Thoracic aorta (tissue), 2 donors: ENCODE data around the gene VASH1. TPM values are rescaled to one million over a fixed set of nuclear protein-coding genes. Genes with fewer than 3 reads are reported as not detected.
"Not testable (repeated sequence)": the region's sequence is repeated elsewhere in the genome, so short reads cannot be mapped to it uniquely, and the experiment has no call there.

Experiments used
- ATAC-seq: fragments of 150-250 bp; one replicate; pipeline ENCODE4 v1.8.0; 2017; ENCODE audit warnings: low read depth; ENCODE audit not compliant: insufficient number of reproducible peaks, low FRiP score
- DNase-seq: peaks from one replicate; pipeline ENCODE4 v3.0.0-alpha.2; 2020; ENCODE audit warnings: low spot score
- H3K27ac ChIP-seq, 2 donors: fragments of 200-600 bp; sonication (generic); 1 replicate in 1 of 2; 2 replicates in 1 of 2; pipeline ENCODE4 v1.5.1; 2016; ENCODE audit warnings: mild to moderate bottlenecking in 2 of 2, moderate library complexity in 2 of 2
- H3K27me3 ChIP-seq: fragments of 200-600 bp; sonication (generic); replicated peaks from 2 replicates; pipeline ENCODE4 v1.6.0; 2016; ENCODE audit warnings: mild to moderate bottlenecking; ENCODE audit not compliant: insufficient read depth
- H3K36me3 ChIP-seq: fragments of 200-600 bp; sonication (generic); one replicate; pipeline ENCODE4 v1.5.1; 2016
- H3K4me1 ChIP-seq, 2 donors: fragments of 200-600 bp; sonication (generic); 1 replicate in 1 of 2; 2 replicates in 1 of 2; pipeline versions ENCODE4 v1.5.1 to v1.6.0; 2016; ENCODE audit warnings: low read depth in 2 of 2, mild to moderate bottlenecking in 1 of 2; ENCODE audit not compliant: control insufficient read depth in 1 of 2
- H3K4me3 ChIP-seq: fragments of 200-600 bp; sonication (generic); 2 replicates; pipeline ENCODE4 v1.5.1; 2016; ENCODE audit warnings: mild to moderate bottlenecking
- H3K9me3 ChIP-seq: fragments of 200-600 bp; sonication (generic); 2 replicates; pipeline ENCODE4 v1.5.1; 2016
- total RNA-seq, 2 donors: library from RNA; depleted of rRNA; stranded (reverse); fragments of >200 nt; gene quantifications; one replicate each; pipeline versions ENCODE4 v1.1.0 to v1.2.3, GENCODE V29; 2016
- TF ChIP-seq, protein P1 (sequence below): fragments of 200-600 bp; sonication (generic); IDR thresholded peaks from one replicate; pipeline ENCODE4 v1.5.1; 2019; ENCODE audit warnings: antibody characterized with exemption

VASH1 gene
- total RNA-seq, 2 donors from 2014 or later: 21.5 to 27.7 TPM

DNA sequence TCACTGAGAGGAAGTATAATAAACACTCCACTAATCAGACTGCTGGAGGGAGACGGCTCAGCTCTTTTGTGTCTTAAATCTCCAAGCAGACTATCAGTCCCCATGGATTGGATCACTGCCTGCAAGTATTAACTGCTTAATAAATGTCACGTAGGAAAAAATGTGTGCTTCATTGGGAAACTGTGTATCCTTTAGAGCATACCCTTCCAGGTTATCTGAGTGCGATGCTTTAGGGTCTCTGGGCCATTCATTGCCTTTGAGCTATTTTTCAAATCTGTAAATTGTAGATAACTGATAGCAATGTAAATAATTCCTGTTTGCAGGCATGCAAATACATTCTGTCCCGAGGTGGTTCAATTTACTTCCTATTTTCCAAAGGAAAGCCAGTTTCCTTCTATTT is 45.0 kb upstream of the VASH1 start:
- Histone ChIP-seq H3K27ac (no peak overlapping the region), H3K27me3 (no peaks in the 10 kb centered on the region), H3K4me1 (peaks cover 0 to 5% of the 10 kb centered on the region in 2 donors), H3K9me3 (no peaks in the 10 kb centered on the region), H3K4me3 (no peak overlapping the region), H3K36me3 (no peaks in the 10 kb centered on the region)
- ATAC-seq: no peak
- TF ChIP-seq, protein P1, sequence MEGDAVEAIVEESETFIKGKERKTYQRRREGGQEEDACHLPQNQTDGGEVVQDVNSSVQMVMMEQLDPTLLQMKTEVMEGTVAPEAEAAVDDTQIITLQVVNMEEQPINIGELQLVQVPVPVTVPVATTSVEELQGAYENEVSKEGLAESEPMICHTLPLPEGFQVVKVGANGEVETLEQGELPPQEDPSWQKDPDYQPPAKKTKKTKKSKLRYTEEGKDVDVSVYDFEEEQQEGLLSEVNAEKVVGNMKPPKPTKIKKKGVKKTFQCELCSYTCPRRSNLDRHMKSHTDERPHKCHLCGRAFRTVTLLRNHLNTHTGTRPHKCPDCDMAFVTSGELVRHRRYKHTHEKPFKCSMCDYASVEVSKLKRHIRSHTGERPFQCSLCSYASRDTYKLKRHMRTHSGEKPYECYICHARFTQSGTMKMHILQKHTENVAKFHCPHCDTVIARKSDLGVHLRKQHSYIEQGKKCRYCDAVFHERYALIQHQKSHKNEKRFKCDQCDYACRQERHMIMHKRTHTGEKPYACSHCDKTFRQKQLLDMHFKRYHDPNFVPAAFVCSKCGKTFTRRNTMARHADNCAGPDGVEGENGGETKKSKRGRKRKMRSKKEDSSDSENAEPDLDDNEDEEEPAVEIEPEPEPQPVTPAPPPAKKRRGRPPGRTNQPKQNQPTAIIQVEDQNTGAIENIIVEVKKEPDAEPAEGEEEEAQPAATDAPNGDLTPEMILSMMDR: no peak
- DNase-seq: no peak

DNA sequence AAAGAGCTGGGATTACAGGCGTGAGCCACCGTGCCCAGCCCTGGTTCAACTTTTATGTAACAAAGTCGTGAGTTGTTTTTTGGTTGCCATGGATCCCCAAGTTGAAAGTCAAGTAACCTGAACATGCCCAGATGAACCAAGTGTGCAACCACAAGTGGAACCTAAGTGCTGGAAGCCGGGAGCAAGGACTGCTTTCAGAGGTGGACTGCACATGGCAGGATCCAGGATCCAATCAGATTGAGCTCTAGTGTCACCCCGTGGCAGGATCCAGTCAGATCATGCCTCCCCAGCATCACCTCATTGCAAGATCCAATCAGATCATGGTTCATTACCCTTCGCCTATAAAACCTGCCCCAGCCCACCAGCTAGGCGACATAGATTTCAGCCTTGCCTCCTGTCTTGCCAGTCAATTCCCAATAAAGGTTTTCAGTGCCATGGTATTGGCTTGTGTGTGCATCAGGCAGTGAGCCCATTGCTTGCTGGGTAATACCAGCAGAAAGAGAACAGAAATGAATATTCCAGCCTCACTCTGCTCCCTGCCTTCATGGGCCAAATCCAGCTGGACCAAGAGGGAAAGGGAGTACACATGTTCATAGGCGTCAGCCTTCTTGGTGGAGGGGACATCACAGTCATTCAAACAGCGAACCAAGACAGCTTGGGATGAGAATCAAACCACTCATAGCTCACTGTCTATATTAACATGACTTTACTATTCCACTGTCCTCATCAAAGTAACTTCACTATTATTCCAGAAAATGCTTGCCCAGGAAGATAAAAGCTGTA is 43.6 kb upstream of the VASH1 start:
- TF ChIP-seq, protein P1: no peak
- Histone ChIP-seq H3K9me3 (no peaks in the 10 kb centered on the region), H3K36me3 (no peaks in the 10 kb centered on the region), H3K4me1 (peaks cover 0 to 5% of the 10 kb centered on the region in 2 donors), H3K4me3 (no peak overlapping the region), H3K27ac (no peak overlapping the region), H3K27me3 (no peaks in the 10 kb centered on the region)
- DNase-seq: no peak
- ATAC-seq: no peak

DNA sequence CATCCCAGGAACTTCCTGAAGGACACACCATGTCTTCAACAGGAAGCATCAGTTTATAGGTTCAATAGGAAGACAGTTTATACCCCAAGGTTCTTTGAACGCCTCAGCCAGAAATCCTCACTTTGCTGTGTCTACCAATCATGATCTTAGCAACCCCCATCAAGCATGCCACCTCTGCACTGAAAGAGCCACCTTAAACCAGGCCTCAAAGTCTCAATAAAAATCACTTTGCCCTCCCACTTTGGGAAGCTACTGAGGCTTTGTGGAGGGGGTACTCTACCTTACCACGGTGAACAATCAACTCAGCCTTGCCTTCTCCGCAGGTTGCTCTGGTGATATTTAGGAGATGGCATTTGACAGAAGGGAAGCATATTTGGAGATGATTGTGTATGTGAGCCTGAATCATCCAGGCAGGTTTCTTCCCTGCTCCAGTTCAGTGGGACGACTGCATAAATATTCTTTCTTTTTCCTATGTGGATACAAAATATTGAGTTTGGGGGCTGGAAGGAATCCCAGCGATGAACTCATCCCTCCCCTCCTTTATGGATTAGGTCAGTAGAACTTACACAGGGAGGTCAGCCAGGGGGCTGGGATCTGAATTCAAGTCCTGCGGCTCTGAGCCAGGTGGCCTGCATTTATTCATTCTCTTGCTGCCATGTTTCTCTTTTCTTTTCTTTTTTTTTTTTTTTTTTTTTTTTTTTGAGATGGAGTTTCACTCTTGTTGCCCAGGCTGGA is 42.8 kb upstream of the VASH1 start:
- no peak overlapping the region for H3K27ac ChIP-seq
- no peak for ATAC-seq

DNA sequence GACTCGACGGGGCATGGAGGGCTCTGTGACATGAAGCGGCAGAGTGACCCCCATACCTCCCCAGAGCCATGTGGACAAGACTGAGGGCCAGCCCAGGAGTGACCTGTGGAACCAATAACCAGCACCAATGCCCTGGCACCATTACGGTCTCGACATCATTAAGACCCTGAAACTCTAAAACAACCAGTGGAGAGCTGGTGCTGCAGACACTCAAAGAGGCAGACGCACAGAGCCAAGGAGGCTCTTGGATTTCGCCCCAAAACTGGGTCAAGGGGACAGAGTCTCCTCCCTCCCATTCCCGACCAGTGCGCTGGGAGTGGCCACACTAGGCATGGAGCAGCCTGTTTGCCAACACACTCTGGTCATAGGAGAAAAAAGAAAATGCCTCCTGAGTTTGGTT is 41.6 kb upstream of the VASH1 start:
- peaks cover 0 to 5% of the 10 kb centered on the region in 2 donors for H3K4me1 ChIP-seq
- H3K27ac ChIP-seq: no peak overlapping the region
- no peaks in the 10 kb centered on the region for H3K36me3 ChIP-seq
- no peak for ATAC-seq
- TF ChIP-seq, protein P1: no peak
- DNase-seq: no peak
- H3K4me3 ChIP-seq: no peak overlapping the region
- H3K27me3 ChIP-seq: no peaks in the 10 kb centered on the region
- no peaks in the 10 kb centered on the region for H3K9me3 ChIP-seq

More for the DNA sequence above, 42.8 kb upstream of the VASH1 start:
- Histone ChIP-seq H3K4me1 (peaks cover 0 to 5% of the 10 kb centered on the region in 2 donors), H3K9me3 (no peaks in the 10 kb centered on the region), H3K4me3 (no peak overlapping the region), H3K36me3 (no peaks in the 10 kb centered on the region), H3K27me3 (no peaks in the 10 kb centered on the region)
- TF ChIP-seq, protein P1: no peak
- no peak for DNase-seq

DNA sequence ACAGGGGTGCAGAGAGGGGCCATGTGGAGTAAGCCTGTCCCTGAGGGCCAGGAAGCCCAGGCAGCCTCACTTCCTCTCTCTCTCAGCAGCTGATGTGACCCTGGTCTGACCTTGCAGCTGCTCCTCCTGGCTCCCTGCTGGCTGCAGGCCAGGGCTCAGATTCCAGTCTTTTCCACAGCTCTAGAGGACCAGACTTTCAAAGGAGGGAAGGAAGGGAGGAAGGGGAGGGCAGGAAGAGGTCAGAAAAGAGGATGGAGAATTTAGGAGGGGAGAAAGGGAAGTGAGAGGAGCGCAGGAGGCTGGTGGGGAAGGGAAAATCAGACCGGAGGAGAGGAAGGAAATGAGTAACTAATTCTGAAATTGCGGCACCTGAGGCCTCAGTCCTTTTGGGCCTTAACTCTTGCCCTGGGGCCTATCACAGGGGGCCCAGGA is 40.9 kb upstream of the VASH1 start:
- peak overlapping the region in 1 of 2 donors; percentile 1 for H3K27ac ChIP-seq

DNA sequence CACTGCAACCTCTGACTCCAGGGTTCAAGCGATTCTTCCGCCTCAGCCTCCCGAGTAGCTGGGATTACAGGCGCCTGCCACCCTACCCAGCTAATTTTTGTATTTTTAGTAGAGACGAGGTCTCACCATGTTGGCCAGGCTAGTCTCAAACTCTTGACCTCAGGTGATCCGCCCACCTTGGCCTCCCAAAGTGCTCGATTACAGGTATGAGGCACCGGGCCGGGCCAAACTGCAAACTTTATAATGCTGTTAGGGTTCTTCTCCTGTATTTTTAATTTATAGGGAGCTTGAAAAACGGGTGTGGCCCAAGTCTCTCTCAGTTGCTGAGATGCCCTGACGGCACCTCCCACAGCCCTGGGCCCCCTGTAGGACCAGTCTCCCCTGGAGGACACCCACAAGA is 39.8 kb upstream of the VASH1 start:
- not testable (repeated sequence) for H3K9me3 ChIP-seq, ATAC-seq, DNase-seq, H3K27me3 ChIP-seq, H3K36me3 ChIP-seq, H3K4me1 ChIP-seq, H3K27ac ChIP-seq, H3K4me3 ChIP-seq

More for the DNA sequence above, 40.9 kb upstream of the VASH1 start:
- Histone ChIP-seq H3K9me3 (no peaks in the 10 kb centered on the region), H3K27me3 (no peaks in the 10 kb centered on the region), H3K4me1 (peaks cover 0 to 5% of the 10 kb centered on the region in 2 donors), H3K36me3 (no peaks in the 10 kb centered on the region), H3K4me3 (no peak overlapping the region)
- DNase-seq (no peak), ATAC-seq (no peak)
- TF ChIP-seq, protein P1: no peak
